ENCODE data around the gene MFAP3.

The MFAP3 gene

GRCh38 chr5:154095904-154096303, 57.1 kb downstream of the MFAP3 start:
- DNase-seq: no peak

GRCh38 chr5:154097031-154097430, 58.3 kb downstream of the MFAP3 start:
- DNase-seq: no peak

- DNase-seq: no peak
Measured at GRCh38 chr5:154098465-154098864, 59.7 kb downstream of the MFAP3 start.

GRCh38 chr5:154101184-154101583, 62.4 kb downstream of the MFAP3 start:
- no peak for DNase-seq

- no peak for DNase-seq
Measured at GRCh38 chr5:154103233-154103632, 64.5 kb downstream of the MFAP3 start.

Data from activated gamma-delta T cell treated with Interleukin-2 at 50 U/mL for 16 hours (primary cell).